SH-SY5Y (cell line): ENCODE data around the gene GGA1.
A peak's percentile ranks its signal among the peaks of the same experiment; 100 is the strongest.

Source experiments
- GATA2 ChIP-seq: IDR thresholded peaks from 2 replicates; pipeline ENCODE4 v1.6.1; 2011; ENCODE audit warnings: mild to moderate bottlenecking, low read depth, low read length
- GATA3 ChIP-seq: IDR thresholded peaks from 2 replicates; pipeline ENCODE4 v1.6.1; 2011; ENCODE audit warnings: low read depth, mild to moderate bottlenecking, low read length, moderate library complexity

The GGA1 gene

GRCh38 chr22:37659066-37659896 lies 50.6 kb downstream of the GGA1 start:
- TF ChIP-seq GATA2 (no peak), GATA3 (no peak)

DNA sequence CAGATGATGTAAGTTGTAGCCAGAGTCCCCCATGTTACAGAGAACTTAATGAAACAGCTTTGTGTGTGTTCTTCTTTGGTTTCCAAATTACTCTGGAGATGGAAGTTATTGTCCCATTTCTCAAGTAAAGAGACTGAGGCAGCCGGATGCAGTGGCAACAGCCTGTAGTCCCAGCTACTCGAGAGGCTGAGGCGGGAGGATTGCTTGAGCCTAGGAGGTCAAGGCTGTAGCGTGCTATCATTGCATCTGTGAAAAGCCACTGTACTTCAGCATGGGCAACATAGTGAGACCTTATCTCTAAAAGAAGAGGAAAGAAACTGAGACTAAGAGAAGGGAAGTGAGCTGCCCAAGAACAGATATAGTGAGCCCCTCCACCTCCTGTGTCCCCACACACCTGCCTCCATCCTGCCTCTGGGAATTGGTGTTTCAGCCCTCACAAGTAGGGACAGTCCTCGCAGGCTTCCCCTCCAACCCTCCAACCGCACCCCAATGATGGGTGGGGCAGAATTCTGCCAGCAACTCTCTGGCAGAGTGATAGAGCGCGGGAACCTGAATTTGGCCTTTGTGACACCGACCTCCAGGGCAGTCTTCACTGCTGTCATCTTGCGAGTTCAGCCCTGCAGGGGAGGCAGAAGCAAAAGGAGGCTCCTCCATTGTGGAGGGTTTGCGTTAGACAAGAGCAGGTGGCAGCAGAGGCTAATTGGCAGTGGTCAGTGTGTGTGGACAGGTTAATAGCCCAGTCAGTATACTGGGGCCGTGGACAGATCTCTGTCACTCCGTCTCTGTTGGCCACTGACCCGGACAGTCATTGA lies 51.5 kb downstream of the GGA1 start:
- TF ChIP-seq GATA3 (no peak), GATA2 (no peak)

GRCh38 chr22:37660709-37661045 lies 52.0 kb downstream of the GGA1 start:
- TF ChIP-seq GATA2 (no peak), GATA3 (no peak)

DNA sequence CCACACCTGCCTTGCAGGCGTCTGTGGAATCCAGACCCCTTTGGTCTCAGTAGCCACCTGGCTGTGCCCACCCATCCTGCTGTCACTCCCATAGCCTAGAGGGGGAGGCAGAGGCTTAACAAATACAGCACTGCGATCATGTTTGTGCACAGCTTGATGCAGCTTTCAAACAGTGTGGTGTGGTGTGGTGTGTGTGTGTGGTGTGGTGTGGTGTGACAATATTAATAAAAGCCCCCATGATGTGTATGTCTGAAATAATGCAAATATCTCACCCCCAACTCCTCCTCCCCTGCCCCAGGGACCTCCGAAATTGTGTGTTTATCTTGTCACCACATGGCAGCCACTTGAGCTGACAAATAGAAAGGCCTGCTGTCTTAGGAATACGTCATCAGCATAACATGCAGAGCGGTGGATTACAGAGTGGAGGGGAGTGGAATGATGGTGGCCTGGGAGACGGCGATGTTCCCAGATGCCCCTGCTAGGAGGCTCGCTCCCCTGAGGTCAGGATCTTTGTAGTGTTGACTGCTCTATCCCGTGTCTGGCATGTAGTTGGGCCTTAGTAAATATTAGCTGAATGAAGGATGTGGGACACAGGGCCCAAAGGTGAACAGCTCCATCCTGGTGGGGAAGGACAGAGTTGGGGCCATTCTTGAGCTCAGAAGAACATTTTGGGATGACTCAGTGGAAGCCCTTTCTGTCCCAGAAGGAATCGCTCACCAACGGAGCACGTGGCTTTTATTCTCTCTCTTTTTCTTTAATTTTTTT lies 52.7 kb downstream of the GGA1 start:
- no peak for TF ChIP-seq GATA3
- TF ChIP-seq GATA2: no peak

DNA sequence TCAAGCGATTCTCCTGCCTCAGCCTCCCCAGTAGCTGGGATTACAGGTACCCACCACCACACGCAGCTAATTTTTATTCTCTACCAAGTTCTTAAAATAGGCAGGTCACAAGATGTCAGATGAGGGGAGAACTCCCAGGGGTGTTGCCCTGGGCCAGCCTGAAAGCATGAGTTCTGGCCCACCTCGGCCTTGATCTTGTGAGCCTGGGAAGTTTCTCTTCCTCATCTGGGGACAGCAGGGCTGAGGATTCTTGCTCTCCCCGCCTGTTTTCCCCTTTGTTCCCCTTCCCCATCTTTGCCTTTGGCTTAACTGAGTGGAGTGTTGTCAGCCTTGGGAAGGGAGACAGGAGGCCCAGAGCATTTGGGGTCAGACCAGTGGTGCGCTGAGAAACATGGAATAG lies 53.4 kb downstream of the GGA1 start:
- TF ChIP-seq GATA2 (no peak), GATA3 (no peak)

- TF ChIP-seq GATA2 (no peak), GATA3 (no peak)
Observed at GRCh38 chr22:37663521-37664140, 55.0 kb downstream of the GGA1 start.

- TF ChIP-seq GATA3: no peak
Observed at GRCh38 chr22:37664249-37665101, 55.8 kb downstream of the GGA1 start.

GRCh38 chr22:37665487-37665886 lies 56.9 kb downstream of the GGA1 start:
- TF ChIP-seq GATA2 (no peak), GATA3 (no peak)

- no peak for TF ChIP-seq GATA3
- TF ChIP-seq GATA2: no peak
Observed at GRCh38 chr22:37669586-37669985, 61.0 kb downstream of the GGA1 start.

DNA sequence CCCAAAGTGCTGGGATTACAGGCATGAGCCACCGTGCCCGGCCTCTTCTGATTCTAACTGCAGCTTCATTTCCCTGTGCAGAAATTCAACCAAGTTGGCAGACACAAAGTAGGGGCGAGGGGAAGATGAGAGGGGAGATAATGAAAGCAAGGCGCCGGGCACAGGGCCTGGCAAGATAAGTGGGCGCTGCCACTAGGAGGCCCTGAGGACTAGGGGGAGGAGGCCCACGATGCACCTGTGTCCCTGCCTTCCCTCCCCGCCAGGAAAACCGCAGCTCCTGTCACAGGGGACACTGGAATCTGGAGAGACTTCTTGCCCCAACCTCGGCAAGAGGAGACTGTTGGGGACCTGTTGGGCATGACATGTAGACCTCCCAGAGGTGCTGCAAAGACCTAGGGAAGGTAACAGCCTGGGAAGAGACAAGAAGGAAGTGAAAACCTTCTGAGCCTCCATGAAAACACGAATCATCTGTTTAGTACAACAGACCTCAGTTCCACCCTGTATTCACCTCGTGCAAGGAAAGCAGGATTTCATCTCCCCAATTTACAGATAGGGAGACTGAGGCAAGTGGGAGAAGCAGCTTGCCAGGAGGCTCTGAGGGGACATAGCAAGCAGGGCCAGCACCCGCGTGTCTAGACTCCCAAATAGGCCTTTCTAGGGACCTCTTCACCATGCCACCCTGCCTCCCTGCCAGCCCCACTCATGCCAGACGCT lies 63.7 kb downstream of the GGA1 start:
- TF ChIP-seq GATA3 (no peak), GATA2 (peak; percentile 80)

- TF ChIP-seq GATA3: no peak
- no peak for TF ChIP-seq GATA2
Observed at GRCh38 chr22:37672920-37673455, 64.4 kb downstream of the GGA1 start.

GRCh38 chr22:37674248-37674647 lies 65.6 kb downstream of the GGA1 start:
- TF ChIP-seq GATA2: no peak
- TF ChIP-seq GATA3: no peak
